A172 (cell line): ENCODE data around the gene LPCAT2. TPM values are rescaled to one million over a fixed set of nuclear protein-coding genes. Genes with fewer than 3 reads are reported as not detected.

Source experiments
- DNase-seq: peaks from one replicate; pipeline ENCODE4 v3.0.0-alpha.2; 2015; ENCODE audit warnings: low spot score
- total RNA-seq: library from RNA; depleted of rRNA; stranded (reverse); fragments of >200 nt; shearing (Covaris generic); gene quantifications from 2 replicates; pipeline ENCODE4 v1.2.3, GENCODE V29; 2014; rRNA removed

Gene LPCAT2
- 18.6 and 20.2 TPM in 2 replicates for total RNA-seq

GRCh38 chr16:55508941-55509931 lies at the start of gene LPCAT2:
LPCAT2 (plus strand) TSS chr16:55509072; CDS start chr16:55509182, 110 bp downstream.
- DNase-seq = peak; percentile 88

- DNase-seq = no peak
Measured at GRCh38 chr16:55462241-55462640, 46.6 kb upstream of the LPCAT2 start.

GRCh38 chr16:55464375-55464774 lies 44.5 kb upstream of the LPCAT2 start:
- no peak for DNase-seq

GRCh38 chr16:55465077-55465896 lies 43.6 kb upstream of the LPCAT2 start:
- peak; percentile 81 for DNase-seq

GRCh38 chr16:55466209-55466608 lies 42.7 kb upstream of the LPCAT2 start:
- DNase-seq = no peak

- DNase-seq = no peak
Measured at GRCh38 chr16:55467898-55468297, 41.0 kb upstream of the LPCAT2 start.

GRCh38 chr16:55468352-55468990 lies 40.4 kb upstream of the LPCAT2 start:
- DNase-seq = no peak

- DNase-seq = no peak
Measured at GRCh38 chr16:55469821-55470532, 38.9 kb upstream of the LPCAT2 start.

- peak; percentile 90 for DNase-seq
Measured at GRCh38 chr16:55470533-55471371, 38.1 kb upstream of the LPCAT2 start.

GRCh38 chr16:55471448-55472097 lies 37.3 kb upstream of the LPCAT2 start:
- peak; percentile 95 for DNase-seq

GRCh38 chr16:55473587-55473986 lies 35.3 kb upstream of the LPCAT2 start:
- no peak for DNase-seq

GRCh38 chr16:55474821-55475220 lies 34.1 kb upstream of the LPCAT2 start:
- no peak for DNase-seq

- no peak for DNase-seq
Measured at GRCh38 chr16:55475919-55476318, 33.0 kb upstream of the LPCAT2 start.

- DNase-seq = no peak
Measured at GRCh38 chr16:55476625-55477533, 32.0 kb upstream of the LPCAT2 start.

- no peak for DNase-seq
Measured at GRCh38 chr16:55477736-55478135, 31.1 kb upstream of the LPCAT2 start.

- peak; percentile 54 for DNase-seq
Measured at GRCh38 chr16:55478827-55479429, 29.9 kb upstream of the LPCAT2 start, which contains the start of gene MMP2. MMP2 (plus strand) TSS chr16:55479198; CDS start chr16:55479480, 282 bp downstream.

- DNase-seq = no peak
Measured at GRCh38 chr16:55479430-55480140, 29.3 kb upstream of the LPCAT2 start.
